ENCODE data around the gene RBM47. TPM values are rescaled to one million over a fixed set of nuclear protein-coding genes. Genes with fewer than 3 reads are reported as not detected.

The RBM47 gene
- total and polyA plus RNA-seq, 2 of the 4 experiments (the other 2 are of a cell fraction) = 0.44 to 1.1 TPM

DNA sequence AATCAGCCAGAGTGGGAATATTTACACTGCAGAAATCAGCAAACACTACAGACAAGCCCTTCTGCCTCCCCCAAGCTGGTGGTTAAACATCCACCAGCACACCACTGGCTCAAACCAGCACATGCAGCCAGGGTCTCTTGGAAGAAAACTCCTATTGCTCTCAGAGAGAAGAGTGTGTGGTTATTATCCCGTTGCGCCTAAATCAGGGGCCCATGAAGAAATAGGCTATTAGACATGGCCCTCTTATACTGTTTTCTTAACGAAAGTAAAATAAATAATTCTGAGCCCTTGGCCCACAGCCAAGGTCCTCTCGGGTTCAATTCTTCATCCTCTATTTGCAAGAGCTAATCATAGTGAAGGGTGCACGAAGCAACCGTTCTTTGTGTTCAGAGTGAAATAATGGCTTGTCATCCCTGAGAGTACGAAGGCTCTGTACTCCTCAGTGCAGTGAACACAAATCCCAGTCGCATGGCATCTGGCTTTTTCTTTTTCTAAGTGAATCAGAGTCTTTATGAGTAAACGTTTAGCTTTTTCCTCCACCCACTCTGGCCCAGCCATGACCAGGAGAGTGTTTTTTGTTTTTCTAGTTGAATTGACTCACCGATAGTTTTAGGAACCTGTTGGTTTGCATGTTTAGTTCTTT lies 33.4 kb upstream of the RBM47 start (continued):
- no peak for TF ChIP-seq CHD1 (IDR thresholded peaks at IDR 0.05; ENCODE audit: low read depth, low read length)

DNA sequence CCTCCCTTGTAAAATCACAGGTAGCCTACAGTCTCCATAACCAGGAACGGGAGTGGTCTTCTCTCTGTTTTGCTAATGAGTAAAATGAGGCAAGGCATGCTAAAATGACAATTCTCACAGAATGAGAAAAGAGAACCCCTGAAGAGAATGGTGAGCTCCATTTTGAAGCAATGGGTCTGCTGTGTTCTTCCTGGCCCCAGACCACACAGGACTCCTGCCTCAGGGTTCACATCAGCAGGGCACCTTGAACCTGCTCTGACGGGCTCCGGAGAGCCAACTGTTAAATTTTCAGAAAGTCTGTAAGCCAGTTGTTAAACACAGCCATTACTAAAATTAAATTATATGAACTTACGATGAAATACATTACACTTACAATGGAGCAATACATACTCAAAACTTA lies 32.1 kb upstream of the RBM47 start:
- H4K8ac ChIP-seq (ENCODE audit: low read depth in 2 of 2, low read length in 2 of 2) = no peak overlapping the region
- no peak overlapping the region for H3K4me2 ChIP-seq (ENCODE audit: low read depth, low read length)
- no TSS peak for BruUV-seq (replicated peaks)
- no peaks in the 10 kb centered on the region for H3K79me1 ChIP-seq (ENCODE audit: low read depth in 1 of 2, low read length in 2 of 2)
- no peak overlapping the region for H2AFZ ChIP-seq (replicated peaks; ENCODE audit: low read length, poor library complexity)
- no peak overlapping the region for H2AK9ac ChIP-seq (replicated peaks; ENCODE audit: low read depth, low read length, poor library complexity)
- no peak overlapping the region for H3K4ac ChIP-seq (ENCODE audit: low read depth, low read length)
- H3K36me3 ChIP-seq (ENCODE audit: control insufficient read depth, insufficient read depth, low read length) = no peaks in the 10 kb centered on the region
- H2BK15ac ChIP-seq (ENCODE audit: low read depth, low read length) = no peak overlapping the region
- TF ChIP-seq CHD1 (IDR thresholded peaks at IDR 0.05; ENCODE audit: low read depth, low read length) = no peak
- no peak for TF ChIP-seq RCOR1 (IDR thresholded peaks at IDR 0.05; ENCODE audit: insufficient replicate concordance, low read length)
- no peak for TF ChIP-seq MXI1 (IDR thresholded peaks at IDR 0.05; ENCODE audit: borderline replicate concordance, low read depth, low read length)
- no peak for TF ChIP-seq FOS (IDR thresholded peaks at IDR 0.05; ENCODE audit: low read depth, low read length)
- H3K23ac ChIP-seq (ENCODE audit: low read depth, low read length) = no peak overlapping the region
- dilution Hi-C loops (cut with HindIII; ENCODE audit: low sequenced_read_pairs, unreplicated experiment) (no loop called here), intact Hi-C loops (cut with micrococcal nuclease) (no loop called here), in situ Hi-C loops (cut with MboI; ENCODE audit: low sequenced_read_pairs) (no loop called here)
- no peak overlapping the region for H3K56ac ChIP-seq (ENCODE audit: extremely low read depth, insufficient read depth, low read length)
- H2AK5ac ChIP-seq (ENCODE audit: low read depth, low read length) = no peak overlapping the region
- peaks cover 4% of the 10 kb centered on the region for H3K4me1 ChIP-seq (ENCODE audit: control insufficient read depth, insufficient read depth, low read length)
- H3K27ac ChIP-seq (ENCODE audit: insufficient read depth, low read length) = no peak overlapping the region
- no peaks in the 10 kb centered on the region for H3K9me3 ChIP-seq (ENCODE audit: control insufficient read depth, insufficient read depth, low read length)
- ChIA-PET CTCF (no interaction called here), POLR2A (ENCODE audit: unreplicated experiment) (no interaction called here)
- H3K9ac ChIP-seq (ENCODE audit: low read depth, low read length) = no peak overlapping the region
- H3K9me1 ChIP-seq (ENCODE audit: insufficient read depth, low read length) = 0 out of 2 replicates have a peak, but pooled peaks cover 4% of the 10 kb centered on the region
- ATAC-seq (ENCODE audit: low read depth) = no peak
- no peak overlapping the region for H2BK120ac ChIP-seq (ENCODE audit: low read depth, low read length)
- H4K91ac ChIP-seq (ENCODE audit: insufficient read depth, low read depth, low read length) = no peak overlapping the region
- H2BK20ac ChIP-seq (ENCODE audit: low read depth, low read length) = no peak overlapping the region
- WGBS, 2 experiments (ENCODE audit: extremely low coverage in 2 of 2, insufficient read length in 1 of 2) = no CpG with 5 or more reads among the region's 4 CpGs
- no peak overlapping the region for H3K18ac ChIP-seq (ENCODE audit: low read depth, low read length)
- no peak overlapping the region for H3K14ac ChIP-seq (replicated peaks; ENCODE audit: low read depth, low read length)
- no peak overlapping the region for H2BK5ac ChIP-seq (ENCODE audit: low read depth, low read length, poor library complexity, severe bottlenecking)
- H3K4me3 ChIP-seq (ENCODE audit: insufficient read depth, low read depth, low read length) = no peak overlapping the region
- no peak overlapping the region for H4K5ac ChIP-seq (ENCODE audit: low read depth, low read length)
- H4K20me1 ChIP-seq (ENCODE audit: insufficient read depth, low read length) = no peaks in the 10 kb centered on the region
- no peak for DNase-seq
- H3K27me3 ChIP-seq (ENCODE audit: control insufficient read depth, insufficient read depth, low read length) = no peaks in the 10 kb centered on the region
